Heart left ventricle (tissue), 16 donors: ENCODE data around the gene CA7. TPM values are rescaled to one million over a fixed set of nuclear protein-coding genes. Genes with fewer than 3 reads are reported as not detected.

Experiments
- ATAC-seq, 4 donors: fragments of 200-7000 bp; cut with Tn5 transposase; one replicate each; pipeline ENCODE4 v1.9.1; 2020 to 2022; ENCODE audit warnings: moderate library complexity in 4 of 4, mild to moderate bottlenecking in 3 of 4, moderate number of reproducible peaks in 1 of 4
- DNase-seq, 5 donors: peaks; one replicate each; pipeline ENCODE4 v3.0.0-alpha.2; 2020
- H3K27ac ChIP-seq, 12 donors: fragments of 200-600 bp; sonication (generic) in 4 of 12; one replicate each; pipeline versions ENCODE4 v1.5.0 to v1.8.0; 2016 to 2022; ENCODE audit warnings: mild to moderate bottlenecking in 2 of 12
- H3K27me3 ChIP-seq, 9 donors: fragments of 200-600 bp; sonication (generic) in 2 of 9; one replicate each; pipeline versions ENCODE4 v1.5.1 to v1.8.0; 2016 to 2022; ENCODE audit warnings: mild to moderate bottlenecking in 3 of 9
- H3K36me3 ChIP-seq, 9 donors: fragments of 200-600 bp; sonication (generic) in 2 of 9; one replicate each; pipeline versions ENCODE4 v1.5.0 to v1.8.0; 2018 to 2022; ENCODE audit warnings: mild to moderate bottlenecking in 2 of 9
- H3K4me1 ChIP-seq, 12 donors: fragments of 200-600 bp; sonication (generic) in 4 of 12; one replicate each; pipeline versions ENCODE4 v1.5.0 to v1.8.0; 2016 to 2022; ENCODE audit warnings: mild to moderate bottlenecking in 3 of 12
- H3K4me3 ChIP-seq, 12 donors: fragments of 200-600 bp; sonication (generic) in 4 of 12; one replicate each; pipeline versions ENCODE4 v1.5.0 to v1.8.0; 2017 to 2022; ENCODE audit warnings: mild to moderate bottlenecking in 9 of 12, moderate library complexity in 4 of 12
- H3K9me3 ChIP-seq, 12 donors: fragments of 200-600 bp; sonication (generic) in 4 of 12; one replicate each; pipeline versions ENCODE4 v1.5.0 to v1.8.0; 2016 to 2022; ENCODE audit warnings: mild to moderate bottlenecking in 1 of 12
- CTCF ChIP-seq, 12 donors: fragments of 200-600 bp; sonication (generic) in 4 of 12; IDR thresholded peaks; one replicate each; pipeline versions ENCODE4 v1.5.0 to v1.8.0; 2018 to 2022; ENCODE audit warnings: antibody characterized with exemption in 12 of 12, mild to moderate bottlenecking in 5 of 12
- POLR2A ChIP-seq, 2 donors: fragments of 450-650 bp; IDR thresholded peaks; one replicate each; pipeline ENCODE4 v1.6.1; 2017; ENCODE audit warnings: antibody characterized with exemption in 2 of 2, mild to moderate bottlenecking in 2 of 2, moderate library complexity in 2 of 2
- WGBS, 4 donors: extraction: QIAGEN DNeasy Blood & Tissue Kit in 2 of 4; methylation state at CpG; one replicate each; pipeline versions ENCODE4 v1.1.5 to v1.1.7; 2013 to 2018; 5-methylcytosine and 5-hydroxymethylcytosine counted together
- intact Hi-C, 10 donors: fragments of 100-400 bp; cut with DNase I; formaldehyde crosslinking; loops; one replicate each; pipeline versions ENCODE4 v1.11.1 to v1.14.2; 2022
- polyA plus RNA-seq, 2 donors: library from polyadenylated mRNA; stranded (reverse); fragments of 200-250 nt; gene quantifications; one replicate each; pipeline ENCODE4 v1.2.3, GENCODE V29; 2013
- total RNA-seq, 9 donors: library from RNA; depleted of rRNA in 2 of 9; stranded (reverse); fragments of >200 nt in 2 of 9; fragmentation: NEBNext Ultra II Directional in 3 of 9; extraction: Animal tissue kit (Norgen Biotek cat#: 25700) in 3 of 9; gene quantifications; one replicate each; pipeline versions ENCODE4 v1.1.0 to v1.2.4, GENCODE V29; 2016 to 2023
- donor health status: ischemic (EF 13 %, LVEDD 7.1; RV severe dilation, severe dysfunction).
- donor health status: healthy with polysubstance abuse.
- donor health status: DM: no; HTN: yes; CAD: no.
- donor health status: DM: no; HTN: no; CAD: no.
- donor health status: ischemic (EF 25% LVEDD 6.9; RV normal size, moderate dysfunction).
- donor health status: ischemic (EF 25% LVEDD 5.7; RV mildly dilated, moderate dysfunction).
- donor health status: healthy.
- donor health status: DM: yes; HTN: yes; CAD: no.
- donor health status: ischemic (EF 35%, LVEDD 5.7; RV mildly dilated, moderate dysfunction).
- donor health status: nonischemic (EF 11% LVEDD 7.7; RV severe dilation, severe dysfunction).
- donor health status: DM: yes; HTN: yes; CAD: no.
- donor health status: PGD.
- donor health status: ischemic (EF 29% LVEDD 5.4; RV normal size, mild dysfunction).
- donor health status: nonischemic (EF 23%, LVEDD 6.1; RV moderate dilation, normal function).

The CA7 gene
- total and polyA plus RNA-seq, 11 donors = not detected

DNA sequence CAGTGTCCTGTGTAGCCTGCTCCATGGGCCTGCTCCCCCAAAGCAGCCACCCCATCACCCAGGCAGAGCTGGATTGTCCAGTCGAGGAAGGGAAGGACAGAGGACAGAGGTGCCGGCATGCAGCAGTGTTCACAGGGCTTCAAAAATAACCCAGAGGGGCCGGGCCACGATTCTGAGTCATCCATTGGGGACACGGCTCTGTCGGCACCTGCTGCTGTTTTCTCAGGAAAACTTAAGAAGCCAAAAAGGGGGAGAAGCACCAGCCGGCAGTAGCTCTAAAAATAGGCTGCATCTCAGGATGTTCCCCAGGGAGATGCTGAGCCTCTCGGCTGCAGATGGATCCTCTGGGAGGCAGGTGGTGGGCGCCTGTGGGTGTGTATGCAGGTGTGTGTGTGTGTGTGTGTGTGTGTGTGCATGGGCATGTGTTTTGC is 1.6 kb downstream of the CA7 start:
- 20 to 33% (median 29%) methylated on average over 8 to 9 of the region's 9 CpGs for WGBS, 4 donors
- peaks cover 0 to 20% (median 12%) of the 10 kb centered on the region in 12 donors for H3K4me1 ChIP-seq
- no peak overlapping the region for H3K27ac ChIP-seq
- H3K27me3 ChIP-seq = peaks cover 5 to 52% (median 21%) of the 10 kb centered on the region in 9 donors
- H3K4me3 ChIP-seq = no peak overlapping the region
- no peaks in the 10 kb centered on the region for H3K36me3 ChIP-seq
- peak in 1 of 4 donors; percentile 23 for ATAC-seq
- no peak for DNase-seq
- intact Hi-C loops = no loop called here
- H3K9me3 ChIP-seq = no peaks in the 10 kb centered on the region
- no peak for TF ChIP-seq POLR2A (IDR thresholded peaks at IDR 0.05)
- TF ChIP-seq CTCF (IDR thresholded peaks at IDR 0.05) = no peak

DNA sequence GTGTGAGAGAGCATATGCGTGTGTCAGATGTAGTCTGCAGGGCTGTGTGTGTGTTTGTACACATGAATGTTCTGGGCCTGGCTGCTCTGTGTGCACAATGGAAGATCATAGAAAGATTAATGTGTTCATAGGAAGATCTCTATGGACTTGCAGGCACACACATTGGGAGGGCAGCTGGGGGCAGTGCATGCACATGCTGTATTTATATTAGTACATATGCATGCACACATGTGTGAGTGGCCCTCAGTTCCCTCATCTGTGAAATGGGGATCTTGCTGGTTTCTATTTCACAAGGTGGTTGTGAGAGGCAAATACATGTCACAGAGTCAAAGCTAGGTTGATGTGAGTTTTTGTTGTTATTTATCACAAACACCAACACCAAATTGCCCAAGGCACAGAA is 2.1 kb downstream of the CA7 start:
- H3K36me3 ChIP-seq = no peaks in the 10 kb centered on the region
- intact Hi-C loops = no loop called here
- H3K27ac ChIP-seq = no peak overlapping the region
- WGBS, 4 donors = 50 to 94% (median 86%) methylated on average over 1 of the region's 1 CpG
- H3K27me3 ChIP-seq = peaks cover 5 to 52% (median 21%) of the 10 kb centered on the region in 9 donors
- no peak overlapping the region for H3K4me3 ChIP-seq
- TF ChIP-seq POLR2A (IDR thresholded peaks at IDR 0.05) (no peak), CTCF (IDR thresholded peaks at IDR 0.05) (no peak)
- H3K9me3 ChIP-seq = no peaks in the 10 kb centered on the region
- peaks cover 0 to 20% (median 12%) of the 10 kb centered on the region in 12 donors for H3K4me1 ChIP-seq
- ATAC-seq (no peak), DNase-seq (no peak)

DNA sequence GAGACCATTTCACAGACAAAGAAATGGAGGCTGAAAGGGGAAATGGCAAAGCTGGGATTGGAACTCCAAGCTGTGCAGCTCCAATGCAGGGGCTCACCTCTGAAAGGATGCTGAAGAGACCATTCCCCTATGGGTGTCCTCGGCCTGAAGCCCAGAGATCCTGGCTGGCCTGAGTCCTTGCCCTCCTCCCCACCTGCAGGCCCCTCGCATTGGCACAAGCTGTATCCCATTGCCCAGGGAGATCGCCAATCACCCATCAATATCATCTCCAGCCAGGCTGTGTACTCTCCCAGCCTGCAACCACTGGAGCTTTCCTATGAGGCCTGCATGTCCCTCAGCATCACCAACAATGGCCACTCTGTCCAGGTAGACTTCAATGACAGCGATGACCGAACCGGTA is 2.6 kb downstream of the CA7 start:
- no peak overlapping the region for H3K27ac ChIP-seq
- intact Hi-C loops = no loop called here
- peaks cover 5 to 52% (median 21%) of the 10 kb centered on the region in 9 donors for H3K27me3 ChIP-seq
- no peaks in the 10 kb centered on the region for H3K9me3 ChIP-seq
- no peak for ATAC-seq
- TF ChIP-seq POLR2A (IDR thresholded peaks at IDR 0.05) (no peak), CTCF (IDR thresholded peaks at IDR 0.05) (no peak)
- H3K4me3 ChIP-seq = no peak overlapping the region
- peaks cover 0 to 20% (median 12%) of the 10 kb centered on the region in 12 donors for H3K4me1 ChIP-seq
- WGBS, 4 donors = 94 to 97% (median 96%) methylated on average over 6 of the region's 6 CpGs
- DNase-seq = no peak
- no peaks in the 10 kb centered on the region for H3K36me3 ChIP-seq

- H3K9me3 ChIP-seq = no peaks in the 10 kb centered on the region
- DNase-seq (no peak), ATAC-seq (no peak)
- TF ChIP-seq CTCF (IDR thresholded peaks at IDR 0.05) = no peak
- no peak for TF ChIP-seq POLR2A (IDR thresholded peaks at IDR 0.05)
- H3K27me3 ChIP-seq = peaks cover 5 to 52% (median 21%) of the 10 kb centered on the region in 9 donors
- H3K27ac ChIP-seq = no peak overlapping the region
- H3K4me1 ChIP-seq = peaks cover 0 to 20% (median 12%) of the 10 kb centered on the region in 12 donors
- H3K36me3 ChIP-seq = no peaks in the 10 kb centered on the region
- intact Hi-C loops = no loop called here
- no peak overlapping the region for H3K4me3 ChIP-seq
- 69 to 85% (median 80%) methylated on average over 6 of the region's 6 CpGs for WGBS, 4 donors
Measured at GRCh38 chr16:66847533-66848067, 3.4 kb downstream of the CA7 start.
